PFSK-1 (cell line): ENCODE data around the gene ERFL.

ENCODE experiments used
- FOXP2 ChIP-seq: optimal IDR thresholded peaks from 2 replicates; pipeline ENCODE3; 2011; ENCODE audit warnings: borderline replicate concordance, control low read depth, inconsistent platforms; ENCODE audit not compliant: insufficient read depth; ENCODE audit errors: extremely low read length, extremely low read depth
- POLR2AphosphoS5 ChIP-seq: IDR thresholded peaks from 2 replicates; pipeline ENCODE4 v1.6.1; 2012; ENCODE audit warnings: low read depth, mild to moderate bottlenecking, control low read depth, low read length, moderate library complexity
- REST ChIP-seq, 2 experiments: IDR thresholded peaks; 2 replicates each; pipeline versions ENCODE4 v1.6.1 to v1.8.0; 2011 to 2012; ENCODE audit warnings: low read depth in 2 of 2, low read length in 2 of 2, control low read depth in 1 of 2, inconsistent platforms in 1 of 2, mild to moderate bottlenecking in 1 of 2, moderate library complexity in 1 of 2; ENCODE audit not compliant: insufficient read depth in 1 of 2
- SIN3A ChIP-seq: IDR thresholded peaks from 2 replicates; pipeline ENCODE4 v1.6.1; 2012; ENCODE audit warnings: mild to moderate bottlenecking, low read length, moderate library complexity, borderline replicate concordance; ENCODE audit not compliant: insufficient read depth
- TAF1 ChIP-seq: IDR thresholded peaks from 2 replicates; pipeline ENCODE4 v1.6.1; 2012; ENCODE audit warnings: low read length, control low read depth, borderline replicate concordance; ENCODE audit not compliant: insufficient read depth

The ERFL gene

GRCh38 chr19:41968751-41969595 is 40.7 kb upstream of the ERFL start:
- TF ChIP-seq SIN3A (no peak), FOXP2 (no peak), REST (IDR thresholded peaks at IDR 0.05; ENCODE audit: insufficient read depth in 1 of 2, low read depth in 2 of 2, low read length in 2 of 2) (no peak), POLR2AphosphoS5 (no peak), TAF1 (no peak)

DNA sequence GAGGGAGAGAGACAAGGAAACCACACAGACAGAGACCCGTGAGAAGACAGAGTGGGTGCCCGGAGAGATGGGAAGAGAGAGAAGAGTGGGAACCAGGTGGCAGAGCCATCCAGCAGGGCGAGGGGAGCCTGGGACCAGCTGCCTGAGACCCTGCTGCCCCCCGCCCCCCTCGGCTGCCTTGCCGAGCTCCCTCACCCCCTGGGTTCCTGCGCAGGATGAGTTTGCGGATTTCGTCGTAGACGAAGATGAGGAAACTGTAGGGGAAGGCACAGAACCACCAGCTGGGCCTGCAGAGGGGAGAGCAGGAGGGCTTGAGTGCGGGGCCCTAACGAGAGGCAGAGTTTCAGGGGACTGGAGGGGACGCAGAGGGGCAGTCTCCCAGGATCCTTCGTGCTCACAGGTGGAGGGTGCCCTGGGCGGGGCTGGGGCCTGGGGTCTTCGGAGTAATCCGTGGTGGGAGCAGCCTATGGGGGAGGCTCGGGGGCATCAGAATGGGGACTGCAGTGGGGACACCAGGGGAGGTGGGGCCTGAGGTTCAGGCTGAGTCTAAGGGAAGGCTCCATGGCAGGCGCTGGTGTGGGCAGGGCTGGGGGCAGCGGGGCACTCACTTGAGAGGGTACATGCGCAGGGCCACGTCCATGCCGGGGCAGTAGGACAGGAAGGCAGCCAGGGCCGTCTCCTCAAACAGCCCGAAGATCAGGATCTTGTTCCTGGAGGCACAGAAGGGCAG is 39.0 kb upstream of the ERFL start:
- no peak for TF ChIP-seq REST (IDR thresholded peaks at IDR 0.05; ENCODE audit: insufficient read depth in 1 of 2, low read depth in 2 of 2, low read length in 2 of 2)
- no peak for TF ChIP-seq FOXP2
- TF ChIP-seq POLR2AphosphoS5, result no peak
- no peak for TF ChIP-seq TAF1
- TF ChIP-seq SIN3A, result no peak

GRCh38 chr19:41965106-41965505 is 36.9 kb upstream of the ERFL start:
- TF ChIP-seq FOXP2 (no peak), REST (IDR thresholded peaks at IDR 0.05; ENCODE audit: insufficient read depth in 1 of 2, low read depth in 2 of 2, low read length in 2 of 2) (no peak), SIN3A (no peak), POLR2AphosphoS5 (no peak)

- TF ChIP-seq TAF1, result no peak
- no peak for TF ChIP-seq POLR2AphosphoS5
- no peak for TF ChIP-seq SIN3A
- TF ChIP-seq FOXP2, result no peak
- TF ChIP-seq REST (IDR thresholded peaks at IDR 0.05; ENCODE audit: insufficient read depth in 1 of 2, low read depth in 2 of 2, low read length in 2 of 2), result no peak
These were observed 32.7 kb upstream of the ERFL start for GRCh38 chr19:41960973-41961372.
